GM19043 (cell line): ENCODE measurements around the gene KRTAP3-1.
"Not testable (repeated sequence)": the region's sequence is repeated elsewhere in the genome, so short reads cannot be mapped to it uniquely, and the experiment has no call there.

Experiments
- ATAC-seq: cut with Tn5 transposase; IDR thresholded peaks from one replicate; pipeline ENCODE4 v1.9.1; 2021; ENCODE audit warnings: low read depth; ENCODE audit not compliant: unreplicated experiment

Gene KRTAP3-1

GRCh38 chr17:41016578-41017215, 7.8 kb upstream of the KRTAP3-1 start:
- no peak for ATAC-seq

- no peak for ATAC-seq
Measured at GRCh38 chr17:41015454-41015853, 6.5 kb upstream of the KRTAP3-1 start.

- no peak for ATAC-seq
Measured at GRCh38 chr17:41013606-41014005, 4.7 kb upstream of the KRTAP3-1 start.

GRCh38 chr17:41013181-41013580, 4.3 kb upstream of the KRTAP3-1 start:
- no peak for ATAC-seq

- no peak for ATAC-seq
Measured at GRCh38 chr17:41012326-41013120, 3.6 kb upstream of the KRTAP3-1 start.

- ATAC-seq = no peak
Measured at GRCh38 chr17:41010441-41010840, 1.5 kb upstream of the KRTAP3-1 start.

GRCh38 chr17:41009936-41010335, 1.0 kb upstream of the KRTAP3-1 start:
- no peak for ATAC-seq

GRCh38 chr17:41009301-41009760, 403 bp upstream of the KRTAP3-1 start:
- ATAC-seq = no peak

GRCh38 chr17:41004397-41004796, 4.5 kb downstream of the KRTAP3-1 start:
- no peak for ATAC-seq

GRCh38 chr17:41003926-41004325, 5.0 kb downstream of the KRTAP3-1 start:
- ATAC-seq = no peak

GRCh38 chr17:41002814-41003213, 6.1 kb downstream of the KRTAP3-1 start:
- no peak for ATAC-seq

GRCh38 chr17:41001795-41002194, 7.1 kb downstream of the KRTAP3-1 start:
- ATAC-seq = no peak

GRCh38 chr17:40999563-40999962, 9.4 kb downstream of the KRTAP3-1 start, which contains the start of gene KRTAP3-2:
KRTAP3-2 (minus strand) TSS chr17:40999906; CDS start chr17:40999853, 53 bp downstream.
- not testable (repeated sequence) for ATAC-seq

GRCh38 chr17:40997361-40997760, 11.6 kb downstream of the KRTAP3-1 start:
- ATAC-seq = no peak

- ATAC-seq = no peak
Measured at GRCh38 chr17:40996829-40997228, 12.1 kb downstream of the KRTAP3-1 start.

GRCh38 chr17:40995116-40995515, 13.8 kb downstream of the KRTAP3-1 start:
- no peak for ATAC-seq

GRCh38 chr17:40993839-40994238, 15.1 kb downstream of the KRTAP3-1 start, which contains the start of gene KRTAP3-3:
KRTAP3-3 (minus strand) TSS chr17:40994164; CDS start chr17:40994097, 67 bp downstream.
- ATAC-seq = no peak

- ATAC-seq = no peak
Measured at GRCh38 chr17:40993084-40993483, 15.8 kb downstream of the KRTAP3-1 start.

GRCh38 chr17:40992666-40993065, 16.3 kb downstream of the KRTAP3-1 start:
- no peak for ATAC-seq

GRCh38 chr17:40986920-40987319, 22.0 kb downstream of the KRTAP3-1 start:
- ATAC-seq = no peak

GRCh38 chr17:40984226-40984625, 24.7 kb downstream of the KRTAP3-1 start, which contains the start of gene KRT40:
KRT40 (minus strand) TSS chr17:40984326; CDS start chr17:40984273, 53 bp downstream.
- ATAC-seq = no peak

GRCh38 chr17:40981115-40981514, 27.8 kb downstream of the KRTAP3-1 start:
- no peak for ATAC-seq
